KMS-11 (cell line): Measurements from ENCODE around the gene HSPE1.

ENCODE experiments used
- H2AFZ ChIP-seq: fragments of 200-600 bp; sonication (generic); 2 replicates; pipeline ENCODE4 v1.6.1; 2016; ENCODE audit warnings: antibody characterized with exemption, mixed run types, low read depth
- H3K27ac ChIP-seq: fragments of 200-600 bp; sonication (generic); 2 replicates; pipeline ENCODE4 v1.6.1; 2016; ENCODE audit warnings: mild to moderate bottlenecking, mixed run types
- H3K27me3 ChIP-seq: fragments of 200-600 bp; sonication (generic); 2 replicates; pipeline ENCODE4 v1.6.1; 2017; ENCODE audit warnings: mild to moderate bottlenecking, low read depth, mixed run types, moderate library complexity; ENCODE audit not compliant: insufficient read depth
- H3K36me3 ChIP-seq: fragments of 200-600 bp; sonication (generic); 2 replicates; pipeline ENCODE4 v1.6.1; 2017; ENCODE audit warnings: mild to moderate bottlenecking, mixed run types; ENCODE audit not compliant: insufficient read depth
- H3K4me1 ChIP-seq: fragments of 200-600 bp; sonication (generic); 2 replicates; pipeline ENCODE4 v1.6.1; 2016; ENCODE audit warnings: mild to moderate bottlenecking, low read depth, mixed run types; ENCODE audit not compliant: poor library complexity, severe bottlenecking
- H3K4me2 ChIP-seq: fragments of 200-600 bp; sonication (generic); 2 replicates; pipeline ENCODE4 v1.7.0; 2016; ENCODE audit warnings: mild to moderate bottlenecking, mixed run types
- H3K4me3 ChIP-seq: fragments of 200-600 bp; sonication (generic); IDR thresholded peaks from 2 replicates; pipeline ENCODE4 v1.6.1; 2017; ENCODE audit warnings: low read depth, low read length, mixed read lengths; ENCODE audit not compliant: insufficient read depth
- H3K79me2 ChIP-seq: fragments of 200-600 bp; sonication (generic); 2 replicates; pipeline ENCODE4 v1.6.1; 2016; ENCODE audit warnings: low read depth, mixed run types; ENCODE audit not compliant: insufficient read depth
- H3K9ac ChIP-seq: fragments of 200-600 bp; sonication (generic); 2 replicates; pipeline ENCODE4 v1.6.1; 2016; ENCODE audit warnings: mild to moderate bottlenecking, mixed run types
- H4K20me1 ChIP-seq: fragments of 200-600 bp; sonication (generic); 2 replicates; pipeline ENCODE4 v1.6.1; 2016; ENCODE audit warnings: mild to moderate bottlenecking, mixed run types; ENCODE audit not compliant: insufficient read depth
- TF ChIP-seq, protein P1 (sequence below): fragments of 200-600 bp; sonication (generic); conservative IDR thresholded peaks from 2 replicates; pipeline ENCODE4 v1.6.1; 2017; ENCODE audit warnings: low read depth, mild to moderate bottlenecking, antibody characterized with exemption, low read length, moderate library complexity, mixed read lengths

The HSPE1 gene

DNA sequence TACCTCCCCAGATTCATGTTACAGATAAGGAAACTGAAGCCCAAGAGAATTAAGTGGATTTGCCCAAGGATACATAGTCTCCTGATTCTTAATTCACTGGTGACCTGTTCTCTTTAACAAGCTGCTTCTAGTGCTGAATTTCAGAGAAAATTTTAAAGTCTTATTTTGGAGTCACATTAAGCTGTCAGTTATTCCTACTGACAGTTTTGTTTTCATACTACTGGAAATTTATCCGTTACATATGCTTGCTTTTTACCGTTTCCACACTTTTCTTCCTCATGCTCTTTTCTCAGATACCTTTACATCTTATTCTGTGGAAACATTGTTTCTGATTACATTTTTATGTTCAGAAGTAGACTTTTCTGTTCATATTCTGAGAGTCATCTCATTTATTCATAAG lies 17.0 kb downstream of the HSPE1 start:
- Histone ChIP-seq H3K4me1 (peaks cover 33% of the 10 kb centered on the region), H4K20me1 (no peaks in the 10 kb centered on the region), H3K4me3 (no peak overlapping the region), H3K79me2 (peaks cover 61% of the 10 kb centered on the region), H3K9ac (peak overlapping the region; percentile 82; the same call in 1 of the 2 replicates), H3K27ac (no peak overlapping the region), H3K36me3 (no peaks in the 10 kb centered on the region), H3K27me3 (no peaks in the 10 kb centered on the region), H3K4me2 (peak overlapping the region; percentile 97), H2AFZ (no peak overlapping the region)
- TF ChIP-seq, protein P1, sequence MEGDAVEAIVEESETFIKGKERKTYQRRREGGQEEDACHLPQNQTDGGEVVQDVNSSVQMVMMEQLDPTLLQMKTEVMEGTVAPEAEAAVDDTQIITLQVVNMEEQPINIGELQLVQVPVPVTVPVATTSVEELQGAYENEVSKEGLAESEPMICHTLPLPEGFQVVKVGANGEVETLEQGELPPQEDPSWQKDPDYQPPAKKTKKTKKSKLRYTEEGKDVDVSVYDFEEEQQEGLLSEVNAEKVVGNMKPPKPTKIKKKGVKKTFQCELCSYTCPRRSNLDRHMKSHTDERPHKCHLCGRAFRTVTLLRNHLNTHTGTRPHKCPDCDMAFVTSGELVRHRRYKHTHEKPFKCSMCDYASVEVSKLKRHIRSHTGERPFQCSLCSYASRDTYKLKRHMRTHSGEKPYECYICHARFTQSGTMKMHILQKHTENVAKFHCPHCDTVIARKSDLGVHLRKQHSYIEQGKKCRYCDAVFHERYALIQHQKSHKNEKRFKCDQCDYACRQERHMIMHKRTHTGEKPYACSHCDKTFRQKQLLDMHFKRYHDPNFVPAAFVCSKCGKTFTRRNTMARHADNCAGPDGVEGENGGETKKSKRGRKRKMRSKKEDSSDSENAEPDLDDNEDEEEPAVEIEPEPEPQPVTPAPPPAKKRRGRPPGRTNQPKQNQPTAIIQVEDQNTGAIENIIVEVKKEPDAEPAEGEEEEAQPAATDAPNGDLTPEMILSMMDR = no peak

DNA sequence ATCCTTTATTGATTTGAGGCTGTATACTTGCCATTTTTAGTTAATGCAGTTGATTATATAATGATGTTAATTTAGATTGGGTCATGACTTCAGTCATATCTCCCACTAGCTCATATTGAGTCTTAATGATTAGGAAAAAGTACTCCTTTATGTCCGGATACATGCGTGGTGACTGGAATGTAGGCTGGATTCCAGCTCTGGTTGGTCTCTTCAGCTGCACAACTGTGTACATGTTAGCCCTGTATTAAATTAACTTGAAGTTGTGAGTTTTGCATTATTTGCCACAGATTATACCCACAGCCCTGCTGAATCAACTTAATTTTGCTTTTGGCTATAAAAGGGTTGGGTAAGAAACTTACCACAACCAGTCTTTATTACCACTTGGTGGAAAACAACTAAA lies 38.2 kb downstream of the HSPE1 start:
- peaks cover 18% of the 10 kb centered on the region; the same call in 1 of the 2 replicates for H3K79me2 ChIP-seq
- peak overlapping the region; percentile 27; the same call in 1 of the 2 replicates for H3K27ac ChIP-seq
- TF ChIP-seq, protein P1 = no peak
- H3K36me3 ChIP-seq = peaks cover 5% of the 10 kb centered on the region; the same call in 1 of the 2 replicates
- H3K9ac ChIP-seq = no peak overlapping the region
- H4K20me1 ChIP-seq = peaks cover 4% of the 10 kb centered on the region; the same call in 1 of the 2 replicates
- H2AFZ ChIP-seq = no peak overlapping the region
- no peak overlapping the region for H3K4me3 ChIP-seq
- H3K4me2 ChIP-seq = peak overlapping the region; percentile 43
- H3K4me1 ChIP-seq = peaks cover 44% of the 10 kb centered on the region
- no peaks in the 10 kb centered on the region for H3K27me3 ChIP-seq

DNA sequence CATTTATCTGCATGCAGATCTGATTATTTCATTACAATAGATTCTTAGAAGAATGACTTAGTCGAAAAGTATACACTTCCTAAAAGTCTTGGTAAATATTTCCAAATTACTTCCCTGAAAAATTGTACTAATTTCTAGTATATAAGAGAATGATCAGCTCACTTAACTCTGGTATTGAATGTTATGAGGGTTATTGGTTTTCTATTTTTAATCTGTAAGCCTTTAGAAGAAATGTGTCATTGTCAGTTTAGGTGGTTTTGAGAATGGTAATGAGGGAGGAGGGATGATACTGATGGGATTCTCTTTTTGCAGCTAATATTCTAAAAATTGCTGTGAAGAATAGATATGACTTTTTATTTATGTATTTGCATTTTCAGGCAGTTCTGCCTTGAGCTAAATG lies 39.6 kb downstream of the HSPE1 start:
- TF ChIP-seq, protein P1 = no peak
- peaks cover 34% of the 10 kb centered on the region for H3K4me1 ChIP-seq
- no peak overlapping the region for H2AFZ ChIP-seq
- peaks cover 4% of the 10 kb centered on the region; the same call in 1 of the 2 replicates for H4K20me1 ChIP-seq
- peaks cover 5% of the 10 kb centered on the region; the same call in 1 of the 2 replicates for H3K36me3 ChIP-seq
- no peak overlapping the region for H3K9ac ChIP-seq
- H3K27ac ChIP-seq = no peak overlapping the region
- H3K4me2 ChIP-seq = no peak overlapping the region; the same call in 1 of the 2 replicates
- H3K4me3 ChIP-seq = no peak overlapping the region
- peaks cover 8% of the 10 kb centered on the region; the same call in 1 of the 2 replicates for H3K79me2 ChIP-seq
- H3K27me3 ChIP-seq = no peaks in the 10 kb centered on the region

DNA sequence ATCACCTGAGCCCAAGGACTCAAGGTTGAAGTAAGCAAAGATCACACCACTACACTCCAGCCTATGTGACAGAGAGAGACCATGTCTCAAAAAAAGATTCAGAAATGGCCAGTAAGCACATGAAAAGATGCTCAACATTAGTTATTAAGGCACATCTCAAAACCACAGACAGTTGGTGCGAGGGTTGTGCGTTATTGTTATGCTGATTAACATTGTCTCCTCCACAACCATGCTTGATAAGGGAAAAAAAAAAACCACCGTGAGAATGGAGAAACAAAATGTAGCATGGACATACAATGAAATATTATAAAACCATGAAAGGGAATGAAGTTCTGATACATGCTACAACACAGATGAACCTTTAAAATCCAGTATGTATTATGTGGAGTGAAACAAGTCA lies 43.0 kb downstream of the HSPE1 start:
- Histone ChIP-seq H4K20me1 (peaks cover 4% of the 10 kb centered on the region; the same call in 1 of the 2 replicates), H3K4me1 (peaks cover 23% of the 10 kb centered on the region), H3K9ac (no peak overlapping the region), H3K4me2 (no peak overlapping the region), H3K36me3 (peaks cover 5% of the 10 kb centered on the region; the same call in 1 of the 2 replicates), H3K79me2 (peaks cover 13% of the 10 kb centered on the region; the same call in 1 of the 2 replicates), H3K27me3 (no peaks in the 10 kb centered on the region), H3K27ac (no peak overlapping the region), H2AFZ (no peak overlapping the region), H3K4me3 (no peak overlapping the region)
- TF ChIP-seq, protein P1 = no peak
